ENCODE results near the gene BCL6B. TPM values are rescaled to one million over a fixed set of nuclear protein-coding genes. Genes with fewer than 3 reads are reported as not detected.

The BCL6B gene
- total and polyA plus RNA-seq, 2 experiments from 2014 or later, result 3.3 to 4.5 TPM

DNA sequence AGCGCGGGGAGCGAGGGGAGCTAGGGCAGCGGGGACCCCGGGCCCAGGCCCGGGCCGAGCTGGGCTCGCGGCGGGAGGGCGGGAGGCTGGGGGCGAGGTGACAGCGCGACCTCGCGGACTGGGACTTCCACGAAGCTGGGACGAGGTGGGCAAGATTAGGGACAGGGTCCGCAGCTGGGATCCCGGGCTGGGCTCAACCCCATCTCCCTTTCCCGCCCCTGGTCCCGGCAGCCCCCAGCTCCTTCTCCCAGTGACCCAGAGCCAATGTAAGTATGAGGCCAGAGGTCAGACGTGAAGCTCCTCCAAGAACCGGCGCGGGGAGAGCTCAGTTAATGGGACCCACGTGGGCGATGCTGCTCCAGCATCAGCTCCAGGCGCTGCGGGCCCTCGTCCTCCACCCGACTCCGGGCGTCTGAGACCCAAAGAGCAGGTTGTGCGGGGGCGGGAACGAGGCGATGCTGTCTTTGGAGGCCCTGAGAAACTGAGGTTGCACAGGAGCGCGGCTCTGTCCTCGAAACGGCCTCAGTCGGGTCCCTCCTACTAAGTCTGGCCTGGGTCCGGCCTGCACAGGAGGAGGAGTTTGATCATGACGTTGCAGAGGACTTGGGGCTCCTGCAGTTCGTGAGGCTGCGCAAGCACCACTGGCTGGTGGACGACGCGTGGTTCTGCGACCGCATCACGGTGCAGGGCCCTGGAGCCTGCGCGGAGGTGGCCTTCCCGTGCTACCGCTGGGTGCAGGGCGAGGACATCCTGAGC is 26.4 kb upstream of the BCL6B start:
- H3K9me2 ChIP-seq (ENCODE audit: insufficient read depth), result no peaks in the 10 kb centered on the region
- peaks cover 32% of the 10 kb centered on the region for H3K27me3 Mint-ChIP-seq (ENCODE audit: insufficient read depth, low read depth, poor library complexity)
- peaks cover 14% of the 10 kb centered on the region for H3K36me3 Mint-ChIP-seq (ENCODE audit: low read depth)
- H3K4me3 ChIP-seq, result peak overlapping the region; percentile 78
- H3K27me3 ChIP-seq (ENCODE audit: insufficient read depth), result peaks cover 69% of the 10 kb centered on the region
- peaks cover 3% of the 10 kb centered on the region; the same call in 1 of the 2 replicates for H4K20me1 ChIP-seq (replicated peaks; ENCODE audit: insufficient read depth)
- H3K4me1 ChIP-seq (ENCODE audit: insufficient read depth), result no peaks in the 10 kb centered on the region; the same call in 1 of the 2 replicates
- H3K36me3 ChIP-seq (ENCODE audit: insufficient read depth), result no peaks in the 10 kb centered on the region
- H3K4me2 ChIP-seq, result peak overlapping the region; percentile 96
- H3K27ac Mint-ChIP-seq, result no peak overlapping the region
- peak overlapping the region; percentile 59; the same call in 1 of the 2 replicates for H2AFZ ChIP-seq
- H3K79me2 ChIP-seq (replicated peaks; ENCODE audit: insufficient read depth), result no peaks in the 10 kb centered on the region
- H3K9me3 Mint-ChIP-seq, result no peaks in the 10 kb centered on the region
- H3F3A ChIP-seq (replicated peaks; ENCODE audit: low read depth), result no peaks in the 10 kb centered on the region
- H3K4me3 Mint-ChIP-seq, result peak overlapping the region; percentile 84; the same call in 2 of the 3 replicates
- TF ChIP-seq ZNF331 (CRISPR knock-in tag; IDR thresholded peaks at IDR 0.05; ENCODE audit: low read depth), result no peak
- TF ChIP-seq POLR2AphosphoS5 (IDR thresholded peaks at IDR 0.05; ENCODE audit: low read depth), result peak; percentile 21; the same call in 1 of the 2 replicates
- peak; percentile 30 for TF ChIP-seq EZH2 (IDR thresholded peaks at IDR 0.05; ENCODE audit: low read depth, unreplicated experiment)
- TF ChIP-seq, protein P1, sequence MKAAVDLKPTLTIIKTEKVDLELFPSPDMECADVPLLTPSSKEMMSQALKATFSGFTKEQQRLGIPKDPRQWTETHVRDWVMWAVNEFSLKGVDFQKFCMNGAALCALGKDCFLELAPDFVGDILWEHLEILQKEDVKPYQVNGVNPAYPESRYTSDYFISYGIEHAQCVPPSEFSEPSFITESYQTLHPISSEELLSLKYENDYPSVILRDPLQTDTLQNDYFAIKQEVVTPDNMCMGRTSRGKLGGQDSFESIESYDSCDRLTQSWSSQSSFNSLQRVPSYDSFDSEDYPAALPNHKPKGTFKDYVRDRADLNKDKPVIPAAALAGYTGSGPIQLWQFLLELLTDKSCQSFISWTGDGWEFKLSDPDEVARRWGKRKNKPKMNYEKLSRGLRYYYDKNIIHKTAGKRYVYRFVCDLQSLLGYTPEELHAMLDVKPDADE (IDR thresholded peaks at IDR 0.05), result no peak
- peaks cover 4% of the 10 kb centered on the region for H3K4me1 Mint-ChIP-seq
- DNase-seq (ENCODE audit: low spot score), result peak; percentile 67
- peak; percentile 46 for ATAC-seq
- H3K27ac ChIP-seq (ENCODE audit: low read depth), result no peak overlapping the region

DNA sequence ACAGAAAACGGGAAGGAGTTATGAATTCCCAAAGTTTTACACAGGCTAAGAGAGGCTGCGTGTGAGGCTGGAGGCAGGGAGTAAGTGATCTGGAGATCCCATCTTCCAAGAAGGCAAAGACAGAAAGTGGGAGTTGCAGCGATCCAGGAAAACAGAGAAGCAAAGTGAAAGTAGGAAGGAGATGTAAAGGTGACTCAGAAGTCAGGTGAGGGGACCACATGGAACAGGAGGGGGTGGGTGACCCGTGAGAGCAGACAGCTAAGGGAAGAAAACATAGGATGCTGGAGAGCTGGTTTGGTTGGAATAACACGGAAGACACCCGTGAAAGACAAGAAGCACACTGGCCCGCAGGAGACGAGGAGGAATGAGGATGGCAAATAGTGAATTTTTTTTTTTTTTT is 25.7 kb upstream of the BCL6B start:
- Histone ChIP-seq H3K4me2 (peak overlapping the region; percentile 96), H2AFZ (no peak overlapping the region), H4K20me1 (replicated peaks; ENCODE audit: insufficient read depth) (peaks cover 3% of the 10 kb centered on the region; the same call in 1 of the 2 replicates), H3K27me3 (ENCODE audit: insufficient read depth) (peaks cover 62% of the 10 kb centered on the region), H3K27ac (ENCODE audit: low read depth) (no peak overlapping the region), H3K4me3 (peak overlapping the region; percentile 78), H3K4me1 (ENCODE audit: insufficient read depth) (no peaks in the 10 kb centered on the region; the same call in 1 of the 2 replicates), H3F3A (replicated peaks; ENCODE audit: low read depth) (no peaks in the 10 kb centered on the region), H3K9me2 (ENCODE audit: insufficient read depth) (no peaks in the 10 kb centered on the region), H3K36me3 (ENCODE audit: insufficient read depth) (no peaks in the 10 kb centered on the region), H3K79me2 (replicated peaks; ENCODE audit: insufficient read depth) (no peaks in the 10 kb centered on the region)
- Mint-ChIP-seq H3K27ac (no peak overlapping the region), H3K9me3 (no peaks in the 10 kb centered on the region), H3K27me3 (ENCODE audit: insufficient read depth, low read depth, poor library complexity) (peaks cover 32% of the 10 kb centered on the region), H3K4me1 (peaks cover 4% of the 10 kb centered on the region), H3K4me3 (peak overlapping the region; percentile 84; the same call in 1 of the 3 replicates), H3K36me3 (ENCODE audit: low read depth) (peaks cover 16% of the 10 kb centered on the region)
- ATAC-seq (no peak), DNase-seq (ENCODE audit: low spot score) (no peak)
- TF ChIP-seq, protein P1 (IDR thresholded peaks at IDR 0.05), result no peak
- TF ChIP-seq EZH2phosphoT487 (IDR thresholded peaks at IDR 0.05; ENCODE audit: unreplicated experiment), result no peak
- TF ChIP-seq STAT1 (IDR thresholded peaks at IDR 0.05; ENCODE audit: unreplicated experiment), result no peak
- TF ChIP-seq, protein P2, sequence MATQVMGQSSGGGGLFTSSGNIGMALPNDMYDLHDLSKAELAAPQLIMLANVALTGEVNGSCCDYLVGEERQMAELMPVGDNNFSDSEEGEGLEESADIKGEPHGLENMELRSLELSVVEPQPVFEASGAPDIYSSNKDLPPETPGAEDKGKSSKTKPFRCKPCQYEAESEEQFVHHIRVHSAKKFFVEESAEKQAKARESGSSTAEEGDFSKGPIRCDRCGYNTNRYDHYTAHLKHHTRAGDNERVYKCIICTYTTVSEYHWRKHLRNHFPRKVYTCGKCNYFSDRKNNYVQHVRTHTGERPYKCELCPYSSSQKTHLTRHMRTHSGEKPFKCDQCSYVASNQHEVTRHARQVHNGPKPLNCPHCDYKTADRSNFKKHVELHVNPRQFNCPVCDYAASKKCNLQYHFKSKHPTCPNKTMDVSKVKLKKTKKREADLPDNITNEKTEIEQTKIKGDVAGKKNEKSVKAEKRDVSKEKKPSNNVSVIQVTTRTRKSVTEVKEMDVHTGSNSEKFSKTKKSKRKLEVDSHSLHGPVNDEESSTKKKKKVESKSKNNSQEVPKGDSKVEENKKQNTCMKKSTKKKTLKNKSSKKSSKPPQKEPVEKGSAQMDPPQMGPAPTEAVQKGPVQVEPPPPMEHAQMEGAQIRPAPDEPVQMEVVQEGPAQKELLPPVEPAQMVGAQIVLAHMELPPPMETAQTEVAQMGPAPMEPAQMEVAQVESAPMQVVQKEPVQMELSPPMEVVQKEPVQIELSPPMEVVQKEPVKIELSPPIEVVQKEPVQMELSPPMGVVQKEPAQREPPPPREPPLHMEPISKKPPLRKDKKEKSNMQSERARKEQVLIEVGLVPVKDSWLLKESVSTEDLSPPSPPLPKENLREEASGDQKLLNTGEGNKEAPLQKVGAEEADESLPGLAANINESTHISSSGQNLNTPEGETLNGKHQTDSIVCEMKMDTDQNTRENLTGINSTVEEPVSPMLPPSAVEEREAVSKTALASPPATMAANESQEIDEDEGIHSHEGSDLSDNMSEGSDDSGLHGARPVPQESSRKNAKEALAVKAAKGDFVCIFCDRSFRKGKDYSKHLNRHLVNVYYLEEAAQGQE (IDR thresholded peaks at IDR 0.05; ENCODE audit: unreplicated experiment), result no peak
- no peak for TF ChIP-seq CREB1 (CRISPR knock-in tag; IDR thresholded peaks at IDR 0.05; ENCODE audit: low read depth)
- no peak for TF ChIP-seq JUNB (IDR thresholded peaks at IDR 0.05; ENCODE audit: unreplicated experiment)
- TF ChIP-seq POLR2AphosphoS5 (IDR thresholded peaks at IDR 0.05; ENCODE audit: low read depth), result no peak
- no peak for TF ChIP-seq EZH2 (IDR thresholded peaks at IDR 0.05; ENCODE audit: low read depth, unreplicated experiment)
- TF ChIP-seq, protein P3, sequence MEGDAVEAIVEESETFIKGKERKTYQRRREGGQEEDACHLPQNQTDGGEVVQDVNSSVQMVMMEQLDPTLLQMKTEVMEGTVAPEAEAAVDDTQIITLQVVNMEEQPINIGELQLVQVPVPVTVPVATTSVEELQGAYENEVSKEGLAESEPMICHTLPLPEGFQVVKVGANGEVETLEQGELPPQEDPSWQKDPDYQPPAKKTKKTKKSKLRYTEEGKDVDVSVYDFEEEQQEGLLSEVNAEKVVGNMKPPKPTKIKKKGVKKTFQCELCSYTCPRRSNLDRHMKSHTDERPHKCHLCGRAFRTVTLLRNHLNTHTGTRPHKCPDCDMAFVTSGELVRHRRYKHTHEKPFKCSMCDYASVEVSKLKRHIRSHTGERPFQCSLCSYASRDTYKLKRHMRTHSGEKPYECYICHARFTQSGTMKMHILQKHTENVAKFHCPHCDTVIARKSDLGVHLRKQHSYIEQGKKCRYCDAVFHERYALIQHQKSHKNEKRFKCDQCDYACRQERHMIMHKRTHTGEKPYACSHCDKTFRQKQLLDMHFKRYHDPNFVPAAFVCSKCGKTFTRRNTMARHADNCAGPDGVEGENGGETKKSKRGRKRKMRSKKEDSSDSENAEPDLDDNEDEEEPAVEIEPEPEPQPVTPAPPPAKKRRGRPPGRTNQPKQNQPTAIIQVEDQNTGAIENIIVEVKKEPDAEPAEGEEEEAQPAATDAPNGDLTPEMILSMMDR (conservative IDR thresholded peaks at IDR 0.05; ENCODE audit: low read depth in 2 of 2), result no peak
- no peak for TF ChIP-seq NANOG (IDR thresholded peaks at IDR 0.05; ENCODE audit: borderline replicate concordance)

Data from GM23338 (cell line).